Loucy (cell line): ENCODE measurements around the gene UNC45A.

ENCODE experiments used
- H2AFZ ChIP-seq: fragments of 200-600 bp; sonication (generic); 2 replicates; pipeline ENCODE4 v1.6.0; 2016; ENCODE audit warnings: antibody characterized with exemption, mild to moderate bottlenecking, low read length, moderate library complexity
- H3F3A ChIP-seq: fragments of 200-600 bp; 2 replicates; pipeline ENCODE4 v1.6.0; 2016; ENCODE audit warnings: antibody characterized with exemption, low read depth, mild to moderate bottlenecking
- H3K27me3 ChIP-seq: fragments of 200-600 bp; sonication (generic); 2 replicates; pipeline ENCODE4 v1.6.1; 2014; ENCODE audit warnings: low read length, mild to moderate bottlenecking; ENCODE audit not compliant: insufficient read depth, poor library complexity, severe bottlenecking
- H3K36me3 ChIP-seq: fragments of 200-600 bp; sonication (generic); 2 replicates; pipeline ENCODE4 v1.6.1; 2016; ENCODE audit warnings: low read length; ENCODE audit not compliant: insufficient read depth
- H3K4me1 ChIP-seq: fragments of 200-600 bp; sonication (generic); 2 replicates; pipeline ENCODE4 v1.5.1; 2014; ENCODE audit warnings: low read length, mild to moderate bottlenecking; ENCODE audit not compliant: insufficient read depth, poor library complexity, severe bottlenecking
- H3K4me2 ChIP-seq: fragments of 200-600 bp; sonication (generic); 2 replicates; pipeline ENCODE4 v1.6.0; 2014; ENCODE audit warnings: antibody characterized with exemption, low read length, low read depth, mild to moderate bottlenecking; ENCODE audit not compliant: poor library complexity, severe bottlenecking
- H3K4me3 ChIP-seq: fragments of 200-600 bp; sonication (generic); 2 replicates; pipeline ENCODE4 v1.5.1; 2014; ENCODE audit warnings: low read length, mild to moderate bottlenecking, mixed read lengths; ENCODE audit not compliant: poor library complexity, severe bottlenecking
- H3K79me2 ChIP-seq: fragments of 200-600 bp; sonication (generic); 2 replicates; pipeline ENCODE4 v1.6.1; 2014; ENCODE audit warnings: low read length; ENCODE audit not compliant: insufficient read depth
- H3K9ac ChIP-seq: fragments of 200-600 bp; sonication (generic); 2 replicates; pipeline ENCODE4 v1.6.0; 2014; ENCODE audit warnings: mild to moderate bottlenecking, low read depth, low read length, moderate library complexity; ENCODE audit not compliant: poor library complexity, severe bottlenecking
- H3K9me2 ChIP-seq: fragments of 200-600 bp; sonication (generic); replicated peaks from 2 replicates; pipeline ENCODE4 v1.6.1; 2016; ENCODE audit warnings: low read depth, low read length, mixed read lengths
- H3K9me3 ChIP-seq: fragments of 200-600 bp; sonication (generic); 2 replicates; pipeline ENCODE4 v1.6.1; 2014; ENCODE audit warnings: mild to moderate bottlenecking, antibody characterized with exemption, low read length, low read depth; ENCODE audit not compliant: insufficient read depth
- H4K20me1 ChIP-seq: fragments of 200-600 bp; sonication (generic); 2 replicates; pipeline ENCODE4 v1.6.0; 2014; ENCODE audit warnings: antibody characterized with exemption, low read length, mild to moderate bottlenecking; ENCODE audit not compliant: insufficient read depth, poor library complexity, severe bottlenecking
- EZH2phosphoT487 ChIP-seq: fragments of 200-600 bp; IDR thresholded peaks from 2 replicates; pipeline ENCODE4 v1.6.1; 2018; ENCODE audit warnings: antibody characterized with exemption, mild to moderate bottlenecking, moderate library complexity, borderline replicate concordance
- TF ChIP-seq, protein P1 (sequence below): fragments of 200-600 bp; sonication (generic); conservative IDR thresholded peaks from 2 replicates; pipeline ENCODE4 v1.5.1; 2014; ENCODE audit warnings: mild to moderate bottlenecking, antibody characterized with exemption, low read length

Gene UNC45A

DNA sequence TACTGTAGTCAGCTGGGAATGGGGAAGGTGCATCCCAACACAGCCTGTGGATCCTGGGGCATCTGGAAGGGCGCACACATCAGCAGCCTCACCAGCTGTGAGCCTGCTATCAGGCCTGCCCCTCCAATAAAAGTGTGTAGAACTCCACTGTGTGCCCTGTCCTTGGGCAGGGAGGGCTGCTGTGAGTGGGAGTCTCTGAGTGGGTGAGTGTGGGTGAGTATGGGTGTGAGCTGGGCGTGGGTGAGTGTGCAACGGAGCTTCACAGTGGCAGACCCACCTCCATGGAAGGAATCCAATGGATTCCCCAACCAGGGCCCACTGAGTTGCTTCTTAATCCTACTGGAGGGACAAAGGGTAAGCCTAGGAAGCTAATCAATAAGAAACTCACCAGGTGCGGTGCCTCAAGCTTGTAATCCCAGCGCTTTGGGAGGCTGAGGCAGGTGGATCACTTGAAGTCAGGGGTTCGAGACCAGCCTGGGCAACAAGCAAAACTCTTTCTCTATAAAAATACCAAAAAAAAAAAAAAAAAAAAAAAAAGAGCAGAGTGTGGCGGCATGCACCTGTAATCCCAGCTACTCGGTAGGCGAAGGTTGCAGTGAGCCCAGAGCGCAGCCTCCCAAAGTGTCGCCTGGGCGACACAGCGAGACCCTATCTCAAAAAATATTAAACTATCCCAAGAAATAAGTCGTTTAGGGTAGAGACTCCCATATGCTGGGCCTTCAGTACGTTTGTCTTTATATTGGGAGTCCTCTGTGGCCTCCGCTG, 19.0 kb downstream of the UNC45A start:
- Histone ChIP-seq H3K4me1 (peaks cover 20% of the 10 kb centered on the region), H3K4me3 (peak overlapping the region; percentile 95)

GRCh38 chr15:90954712-90955623, 19.9 kb downstream of the UNC45A start, which contains the start of gene RCCD1:
Gene RCCD1, plus strand, starts transcription at chr15:90954884. Its CDS starts 1,851 bp downstream, at chr15:90956735.
- Histone ChIP-seq H3K9ac (peak within 1 kb of the TSS; percentile 99), H3K4me3 (peak within 1 kb of the TSS; percentile 95), H3K9me3 (no peaks in the 10 kb centered on the region), H3K27me3 (no peaks in the 10 kb centered on the region), H3K79me2 (peaks cover 39% of the 10 kb centered on the region), H3K36me3 (peaks cover 34% of the 10 kb centered on the region; the same call in 1 of the 2 replicates), H4K20me1 (peaks cover 8% of the 10 kb centered on the region), H3K9me2 (no peaks in the 10 kb centered on the region), H3F3A (no peaks in the 10 kb centered on the region), H2AFZ (peak within 1 kb of the TSS; percentile 100), H3K4me1 (peaks cover 14% of the 10 kb centered on the region), H3K4me2 (peak within 1 kb of the TSS; percentile 99)
- no peak for TF ChIP-seq EZH2phosphoT487

More for the DNA sequence above, 19.0 kb downstream of the UNC45A start:
- Histone ChIP-seq H3K79me2 (peaks cover 39% of the 10 kb centered on the region), H3K9ac (peak overlapping the region; percentile 99), H3K27me3 (no peaks in the 10 kb centered on the region), H3K9me2 (no peaks in the 10 kb centered on the region), H3K9me3 (no peaks in the 10 kb centered on the region), H3K36me3 (peaks cover 37% of the 10 kb centered on the region; the same call in 1 of the 2 replicates), H3F3A (no peaks in the 10 kb centered on the region), H2AFZ (peak overlapping the region; percentile 100; the same call in 1 of the 2 replicates), H4K20me1 (peaks cover 8% of the 10 kb centered on the region), H3K4me2 (peak overlapping the region; percentile 99)
- no peak for TF ChIP-seq EZH2phosphoT487
- TF ChIP-seq, protein P1, sequence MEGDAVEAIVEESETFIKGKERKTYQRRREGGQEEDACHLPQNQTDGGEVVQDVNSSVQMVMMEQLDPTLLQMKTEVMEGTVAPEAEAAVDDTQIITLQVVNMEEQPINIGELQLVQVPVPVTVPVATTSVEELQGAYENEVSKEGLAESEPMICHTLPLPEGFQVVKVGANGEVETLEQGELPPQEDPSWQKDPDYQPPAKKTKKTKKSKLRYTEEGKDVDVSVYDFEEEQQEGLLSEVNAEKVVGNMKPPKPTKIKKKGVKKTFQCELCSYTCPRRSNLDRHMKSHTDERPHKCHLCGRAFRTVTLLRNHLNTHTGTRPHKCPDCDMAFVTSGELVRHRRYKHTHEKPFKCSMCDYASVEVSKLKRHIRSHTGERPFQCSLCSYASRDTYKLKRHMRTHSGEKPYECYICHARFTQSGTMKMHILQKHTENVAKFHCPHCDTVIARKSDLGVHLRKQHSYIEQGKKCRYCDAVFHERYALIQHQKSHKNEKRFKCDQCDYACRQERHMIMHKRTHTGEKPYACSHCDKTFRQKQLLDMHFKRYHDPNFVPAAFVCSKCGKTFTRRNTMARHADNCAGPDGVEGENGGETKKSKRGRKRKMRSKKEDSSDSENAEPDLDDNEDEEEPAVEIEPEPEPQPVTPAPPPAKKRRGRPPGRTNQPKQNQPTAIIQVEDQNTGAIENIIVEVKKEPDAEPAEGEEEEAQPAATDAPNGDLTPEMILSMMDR: no peak

DNA sequence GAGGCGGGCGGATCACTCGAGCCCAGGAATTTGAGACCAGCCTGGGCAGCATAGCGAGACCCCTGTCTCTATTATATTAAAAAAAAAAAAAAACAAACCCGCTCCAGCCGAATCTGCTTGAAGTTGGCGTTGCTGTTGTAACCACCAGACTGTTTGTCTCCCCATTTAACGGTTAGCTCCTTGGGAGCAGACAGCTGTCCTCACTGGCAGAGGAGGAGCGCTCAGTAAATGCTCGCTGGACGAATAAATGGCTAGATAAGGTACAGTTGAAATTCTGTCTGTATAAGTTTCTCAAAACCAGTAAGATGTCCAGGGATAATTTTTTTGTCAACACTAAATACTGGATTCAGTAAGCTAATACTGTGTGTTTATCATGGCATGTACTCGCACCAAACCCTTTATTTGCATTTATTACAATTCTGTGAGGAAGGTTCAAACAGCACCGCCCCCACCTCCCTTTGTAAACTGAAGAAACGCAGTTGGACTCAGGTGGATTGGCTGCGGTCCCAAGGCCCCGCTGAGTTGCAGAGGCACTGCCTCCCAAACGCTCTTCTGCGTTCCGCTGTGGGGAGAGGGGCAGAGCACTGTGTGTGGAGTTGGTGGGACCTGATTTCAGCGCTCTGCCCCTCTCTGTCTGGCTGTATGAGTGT, 20.7 kb downstream of the UNC45A start:
- H3K4me1 ChIP-seq: peaks cover 14% of the 10 kb centered on the region
- peak overlapping the region; percentile 99 for H3K9ac ChIP-seq
- H3K4me3 ChIP-seq: peak overlapping the region; percentile 95
- no peaks in the 10 kb centered on the region for H3K9me2 ChIP-seq
- TF ChIP-seq EZH2phosphoT487: no peak
- TF ChIP-seq, protein P1: no peak
- peaks cover 34% of the 10 kb centered on the region; the same call in 1 of the 2 replicates for H3K36me3 ChIP-seq
- H3K27me3 ChIP-seq: no peaks in the 10 kb centered on the region
- no peaks in the 10 kb centered on the region for H3K9me3 ChIP-seq
- H3K4me2 ChIP-seq: peak overlapping the region; percentile 99
- H3F3A ChIP-seq: no peaks in the 10 kb centered on the region
- H2AFZ ChIP-seq: no peak overlapping the region
- H4K20me1 ChIP-seq: peaks cover 8% of the 10 kb centered on the region
- H3K79me2 ChIP-seq: peaks cover 39% of the 10 kb centered on the region
